Ishikawa (cell line): ENCODE results near the gene WWOX.

ENCODE experiments used
- CEBPB ChIP-seq: IDR thresholded peaks from 2 replicates; pipeline ENCODE4 v1.6.1; 2012
- CREB1 ChIP-seq: IDR thresholded peaks from 2 replicates; pipeline ENCODE4 v1.6.1; 2012; ENCODE audit warnings: low read depth
- EGR1 ChIP-seq: IDR thresholded peaks from 2 replicates; pipeline ENCODE4 v1.6.1; 2012
- EP300 ChIP-seq: IDR thresholded peaks from 2 replicates; pipeline ENCODE4 v1.6.1; 2012; ENCODE audit warnings: borderline replicate concordance
- FOXM1 ChIP-seq: IDR thresholded peaks from 2 replicates; pipeline ENCODE4 v1.6.1; 2012; ENCODE audit warnings: low read depth, borderline replicate concordance
- NFIC ChIP-seq: IDR thresholded peaks from 2 replicates; pipeline ENCODE4 v1.6.1; 2012
- RAD21 ChIP-seq: IDR thresholded peaks from 2 replicates; pipeline ENCODE4 v1.6.1; 2012; ENCODE audit warnings: low read depth
- TAF1 ChIP-seq: IDR thresholded peaks from 2 replicates; pipeline ENCODE4 v1.6.1; 2012; ENCODE audit warnings: low read depth, mild to moderate bottlenecking
- TCF12 ChIP-seq: IDR thresholded peaks from 2 replicates; pipeline ENCODE4 v1.6.1; 2012; ENCODE audit warnings: low read depth
- TEAD4 ChIP-seq: IDR thresholded peaks from 2 replicates; pipeline ENCODE4 v1.6.1; 2012
- YY1 ChIP-seq: IDR thresholded peaks from 2 replicates; pipeline ENCODE4 v1.6.1; 2012; ENCODE audit warnings: low read depth
- ZBTB7A ChIP-seq: IDR thresholded peaks from 2 replicates; pipeline ENCODE4 v1.6.1; 2012; ENCODE audit warnings: low read depth
- TF ChIP-seq, protein P1 (sequence below): IDR thresholded peaks from 2 replicates; pipeline ENCODE4 v1.6.1; 2012
- TF ChIP-seq, protein P2 (sequence below): IDR thresholded peaks from 2 replicates; pipeline ENCODE4 v1.6.1; 2012
- TF ChIP-seq, protein P3 (sequence below): IDR thresholded peaks from 2 replicates; pipeline ENCODE4 v1.6.1; 2012; ENCODE audit warnings: low read depth, mild to moderate bottlenecking

WWOX gene

GRCh38 chr16:79047337-79047736 lies 947.9 kb downstream of the WWOX start:
- TF ChIP-seq, protein P1, sequence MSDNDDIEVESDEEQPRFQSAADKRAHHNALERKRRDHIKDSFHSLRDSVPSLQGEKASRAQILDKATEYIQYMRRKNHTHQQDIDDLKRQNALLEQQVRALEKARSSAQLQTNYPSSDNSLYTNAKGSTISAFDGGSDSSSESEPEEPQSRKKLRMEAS, result no peak
- TF ChIP-seq TAF1, result no peak
- no peak for TF ChIP-seq EGR1
- TF ChIP-seq TEAD4, result no peak
- TF ChIP-seq EP300, result no peak

DNA sequence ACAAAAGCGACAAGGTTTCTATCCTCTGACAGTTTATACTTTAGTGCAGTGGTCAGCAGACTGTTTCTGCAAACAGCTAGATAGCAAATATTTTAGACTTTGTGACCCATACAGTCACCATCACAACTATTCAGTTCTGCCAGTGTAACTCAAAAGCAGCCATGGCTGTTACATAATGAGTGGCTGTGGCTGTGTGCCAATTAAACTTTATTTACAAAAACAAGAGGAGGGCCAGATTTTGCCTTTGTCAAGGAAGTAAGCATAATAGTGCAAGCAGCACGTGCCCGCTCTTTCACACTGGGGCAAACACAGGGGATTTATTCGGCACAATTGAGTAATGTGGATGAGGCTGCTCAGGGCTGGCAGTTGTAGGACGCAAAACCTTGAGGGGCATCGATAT lies 949.6 kb downstream of the WWOX start:
- TF ChIP-seq EGR1 (no peak), RAD21 (no peak)

- TF ChIP-seq, protein P2, sequence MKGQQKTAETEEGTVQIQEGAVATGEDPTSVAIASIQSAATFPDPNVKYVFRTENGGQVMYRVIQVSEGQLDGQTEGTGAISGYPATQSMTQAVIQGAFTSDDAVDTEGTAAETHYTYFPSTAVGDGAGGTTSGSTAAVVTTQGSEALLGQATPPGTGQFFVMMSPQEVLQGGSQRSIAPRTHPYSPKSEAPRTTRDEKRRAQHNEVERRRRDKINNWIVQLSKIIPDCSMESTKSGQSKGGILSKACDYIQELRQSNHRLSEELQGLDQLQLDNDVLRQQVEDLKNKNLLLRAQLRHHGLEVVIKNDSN, result no peak
- TF ChIP-seq CREB1 (no peak), ZBTB7A (no peak), TEAD4 (no peak), RAD21 (no peak), CEBPB (no peak), EGR1 (no peak), NFIC (no peak)
- TF ChIP-seq, protein P3, sequence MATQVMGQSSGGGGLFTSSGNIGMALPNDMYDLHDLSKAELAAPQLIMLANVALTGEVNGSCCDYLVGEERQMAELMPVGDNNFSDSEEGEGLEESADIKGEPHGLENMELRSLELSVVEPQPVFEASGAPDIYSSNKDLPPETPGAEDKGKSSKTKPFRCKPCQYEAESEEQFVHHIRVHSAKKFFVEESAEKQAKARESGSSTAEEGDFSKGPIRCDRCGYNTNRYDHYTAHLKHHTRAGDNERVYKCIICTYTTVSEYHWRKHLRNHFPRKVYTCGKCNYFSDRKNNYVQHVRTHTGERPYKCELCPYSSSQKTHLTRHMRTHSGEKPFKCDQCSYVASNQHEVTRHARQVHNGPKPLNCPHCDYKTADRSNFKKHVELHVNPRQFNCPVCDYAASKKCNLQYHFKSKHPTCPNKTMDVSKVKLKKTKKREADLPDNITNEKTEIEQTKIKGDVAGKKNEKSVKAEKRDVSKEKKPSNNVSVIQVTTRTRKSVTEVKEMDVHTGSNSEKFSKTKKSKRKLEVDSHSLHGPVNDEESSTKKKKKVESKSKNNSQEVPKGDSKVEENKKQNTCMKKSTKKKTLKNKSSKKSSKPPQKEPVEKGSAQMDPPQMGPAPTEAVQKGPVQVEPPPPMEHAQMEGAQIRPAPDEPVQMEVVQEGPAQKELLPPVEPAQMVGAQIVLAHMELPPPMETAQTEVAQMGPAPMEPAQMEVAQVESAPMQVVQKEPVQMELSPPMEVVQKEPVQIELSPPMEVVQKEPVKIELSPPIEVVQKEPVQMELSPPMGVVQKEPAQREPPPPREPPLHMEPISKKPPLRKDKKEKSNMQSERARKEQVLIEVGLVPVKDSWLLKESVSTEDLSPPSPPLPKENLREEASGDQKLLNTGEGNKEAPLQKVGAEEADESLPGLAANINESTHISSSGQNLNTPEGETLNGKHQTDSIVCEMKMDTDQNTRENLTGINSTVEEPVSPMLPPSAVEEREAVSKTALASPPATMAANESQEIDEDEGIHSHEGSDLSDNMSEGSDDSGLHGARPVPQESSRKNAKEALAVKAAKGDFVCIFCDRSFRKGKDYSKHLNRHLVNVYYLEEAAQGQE, result no peak
These were observed 950.6 kb downstream of the WWOX start for GRCh38 chr16:79050063-79050462.

DNA sequence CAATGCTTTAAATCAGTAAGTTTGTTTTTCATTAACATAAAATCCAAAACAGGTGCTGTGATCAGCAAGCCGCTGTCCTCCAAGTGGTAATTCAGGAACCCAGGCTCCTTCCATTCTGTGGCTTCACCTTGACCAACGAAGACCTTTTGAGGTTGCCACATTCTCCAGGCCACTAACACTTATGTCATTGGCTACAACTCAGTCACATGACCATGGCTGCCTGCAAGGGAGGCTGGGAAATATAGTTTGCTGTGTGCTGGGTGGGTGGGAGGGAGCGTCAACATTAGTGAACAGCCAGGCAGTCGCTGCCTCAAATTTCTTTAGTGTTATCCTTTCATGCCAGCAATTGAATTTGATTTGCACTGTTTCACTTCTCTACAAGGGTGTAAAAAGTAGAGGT lies 951.9 kb downstream of the WWOX start:
- TF ChIP-seq RAD21, result no peak
- no peak for TF ChIP-seq CREB1
- no peak for TF ChIP-seq TAF1
- TF ChIP-seq YY1, result no peak
- no peak for TF ChIP-seq EP300
- TF ChIP-seq ZBTB7A, result no peak
- no peak for TF ChIP-seq CEBPB
- TF ChIP-seq, protein P1, result no peak
- TF ChIP-seq, protein P2, result no peak
- no peak for TF ChIP-seq NFIC
- TF ChIP-seq EGR1, result no peak
- TF ChIP-seq, protein P3, result no peak
- no peak for TF ChIP-seq TCF12
- no peak for TF ChIP-seq TEAD4
- no peak for TF ChIP-seq FOXM1

DNA sequence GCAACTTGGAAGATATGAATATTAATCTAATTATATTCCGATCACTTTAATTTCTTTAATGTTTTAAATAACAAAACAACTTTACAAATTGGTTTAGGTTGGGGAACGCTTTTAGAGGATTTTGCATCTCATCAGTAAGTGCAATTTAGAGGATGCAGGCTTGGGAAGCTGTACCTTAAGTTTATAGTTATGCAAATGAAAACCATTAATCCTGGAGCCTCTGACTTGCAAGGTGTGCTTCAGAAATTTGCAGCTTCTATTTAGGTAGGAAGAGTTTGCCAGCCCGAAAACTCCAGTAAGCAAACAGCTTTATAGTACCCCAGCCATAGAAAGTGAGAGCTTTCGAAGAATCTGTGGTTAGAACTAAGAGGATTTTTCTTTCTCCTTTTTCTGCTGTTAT lies 954.1 kb downstream of the WWOX start:
- no peak for TF ChIP-seq YY1
- TF ChIP-seq CEBPB, result no peak
- no peak for TF ChIP-seq TCF12
- no peak for TF ChIP-seq FOXM1

DNA sequence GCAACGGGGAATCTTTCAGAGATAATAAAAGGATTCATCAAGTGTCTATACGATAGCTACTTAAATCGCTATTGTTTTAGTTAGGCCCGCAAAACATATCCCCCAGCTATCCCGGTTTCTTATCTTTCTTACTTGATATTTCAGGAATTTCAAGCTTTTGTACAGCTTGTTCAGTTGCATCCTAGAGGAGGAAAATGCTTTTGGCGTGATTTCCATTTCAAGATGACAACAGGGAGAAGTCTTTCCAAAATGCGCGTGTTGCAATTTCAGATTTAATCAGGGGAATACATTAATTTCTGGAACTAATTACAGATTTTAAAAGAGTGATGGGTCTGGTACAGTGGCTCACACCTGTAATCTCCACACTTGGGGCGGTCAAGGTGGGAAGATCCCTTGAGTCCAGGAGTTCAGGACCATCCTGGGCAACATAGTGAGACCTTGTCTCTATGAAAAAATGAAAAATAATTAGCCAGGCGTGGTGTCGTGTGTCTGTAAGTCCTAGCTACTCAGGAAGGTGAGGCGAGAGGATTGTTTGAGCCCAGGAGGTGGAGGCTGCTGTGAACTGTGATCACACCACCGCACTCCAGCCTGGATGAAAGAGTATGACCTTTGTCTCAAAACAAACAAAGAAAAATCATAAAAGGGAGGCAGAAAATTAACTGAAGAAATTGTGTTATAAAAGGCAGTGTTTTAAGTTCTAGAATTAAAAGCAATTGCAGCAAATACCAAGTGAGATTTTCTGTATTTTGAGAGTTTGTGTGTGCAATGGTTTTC lies 954.9 kb downstream of the WWOX start:
- TF ChIP-seq TAF1 (no peak), EGR1 (no peak), CREB1 (no peak), NFIC (no peak), RAD21 (no peak), CEBPB (no peak), TEAD4 (no peak), EP300 (no peak), TCF12 (no peak), ZBTB7A (no peak), FOXM1 (no peak)
- TF ChIP-seq, protein P1, result no peak
- TF ChIP-seq, protein P3, result no peak
- TF ChIP-seq, protein P2, result no peak
